HepG2 (cell line): Measurements from ENCODE around the gene PPP1CB.

Experiments
- CTCF ChIP-seq: sonication (generic); formaldehyde crosslinking; IDR thresholded peaks from 2 replicates; pipeline ENCODE4 v1.5.0; 2020; ENCODE audit warnings: mild to moderate bottlenecking, missing genetic modification reagents, moderate library complexity
- SAFB2 ChIP-seq: sonication (generic); formaldehyde crosslinking; IDR thresholded peaks from 2 replicates; pipeline ENCODE4 v1.5.1; 2020; ENCODE audit warnings: missing genetic modification reagents, low read depth, mild to moderate bottlenecking, borderline replicate concordance
- SP140L ChIP-seq: sonication (generic); formaldehyde crosslinking; IDR thresholded peaks from 2 replicates; pipeline ENCODE4 v1.4.0; 2020; ENCODE audit warnings: missing genetic modification reagents, borderline replicate concordance
- ZNF335 ChIP-seq: sonication (generic); formaldehyde crosslinking; IDR thresholded peaks from 2 replicates; pipeline ENCODE4 v1.4.0; 2020; ENCODE audit warnings: missing genetic modification reagents
- ZNF530 ChIP-seq: sonication (generic); formaldehyde crosslinking; IDR thresholded peaks from 2 replicates; pipeline ENCODE4 v1.5.0; 2020; ENCODE audit warnings: low read depth, mild to moderate bottlenecking, missing genetic modification reagents
- ZNF841 ChIP-seq: sonication (generic); formaldehyde crosslinking; IDR thresholded peaks from 2 replicates; pipeline ENCODE4 v1.8.1; 2023; ENCODE audit warnings: missing genetic modification reagents, borderline replicate concordance

- no peak for TF ChIP-seq ZNF841
- TF ChIP-seq ZNF335 = no peak
- no peak for TF ChIP-seq SP140L (CRISPR knock-in tag)
- TF ChIP-seq SAFB2 = no peak
- no peak for TF ChIP-seq CTCF (CRISPR knock-in tag)
- TF ChIP-seq ZNF530 (CRISPR knock-in tag) = no peak
Measured at GRCh38 chr2:28746429-28747111, 5.1 kb upstream of the PPP1CB start.
